SK-N-SH treated with all-trans-retinoic acid at 6 μM for 48 hours (cell line): ENCODE measurements around the gene DSC3.

Experiments used
- ATAC-seq: fragments of 200-7000 bp; cut with Tn5 transposase; 3 replicates; pipeline ENCODE4 v1.9.1; 2020; ENCODE audit warnings: mild to moderate bottlenecking, moderate library complexity
- ARNTL ChIP-seq: fragments of 450-650 bp; formaldehyde crosslinking; IDR thresholded peaks from 2 replicates; pipeline ENCODE4 v1.5.0; 2020; ENCODE audit warnings: low read depth, mild to moderate bottlenecking, moderate library complexity, borderline replicate concordance
- BACH2 ChIP-seq: fragments of 250-450 bp; sonication (Bioruptor Pico); IDR thresholded peaks from 2 replicates; pipeline ENCODE4 v1.9.0; 2021; ENCODE audit warnings: mild to moderate bottlenecking, borderline replicate concordance
- CSDC2 ChIP-seq: fragments of 250-450 bp; sonication (Bioruptor Pico); IDR thresholded peaks from 2 replicates; pipeline ENCODE4 v1.5.0; 2020; ENCODE audit warnings: mild to moderate bottlenecking, moderate library complexity
- ESRRG ChIP-seq: fragments of 250-450 bp; sonication (Bioruptor Pico); IDR thresholded peaks from 2 replicates; pipeline ENCODE4 v1.6.1; 2021; ENCODE audit warnings: mild to moderate bottlenecking
- GLIS3 ChIP-seq: fragments of 250-450 bp; sonication (Bioruptor Pico); IDR thresholded peaks from 2 replicates; pipeline ENCODE4 v1.5.0; 2020; ENCODE audit warnings: mild to moderate bottlenecking, moderate library complexity
- ISL1 ChIP-seq: fragments of 250-450 bp; sonication (Bioruptor Pico); IDR thresholded peaks from 2 replicates; pipeline ENCODE4 v2.1.2; 2022; ENCODE audit warnings: mild to moderate bottlenecking, moderate library complexity
- OSR1 ChIP-seq: fragments of 250-450 bp; sonication (Bioruptor Pico); IDR thresholded peaks from 2 replicates; pipeline ENCODE4 v1.8.0; 2022; ENCODE audit warnings: moderate library complexity, mild to moderate bottlenecking, inconsistent platforms
- PPARA ChIP-seq: fragments of 250-450 bp; sonication (Bioruptor Pico); IDR thresholded peaks from 2 replicates; pipeline ENCODE4 v1.5.0; 2020; ENCODE audit warnings: mild to moderate bottlenecking, borderline replicate concordance
- RARB ChIP-seq: fragments of 250-450 bp; sonication (Bioruptor Pico); IDR thresholded peaks from 2 replicates; pipeline ENCODE4 v1.8.0; 2021; ENCODE audit warnings: mild to moderate bottlenecking, moderate library complexity
- SNAI2 ChIP-seq: fragments of 250-450 bp; sonication (Bioruptor Pico); IDR thresholded peaks from 2 replicates; pipeline ENCODE4 v1.5.0; 2020; ENCODE audit warnings: mild to moderate bottlenecking, moderate library complexity
- TCF4 ChIP-seq: fragments of 250-450 bp; sonication (Bioruptor Pico); IDR thresholded peaks from 2 replicates; pipeline ENCODE4 v1.8.0; 2021; ENCODE audit warnings: mild to moderate bottlenecking, moderate library complexity, borderline replicate concordance
- TOX ChIP-seq: fragments of 250-450 bp; sonication (Bioruptor Pico); IDR thresholded peaks from 2 replicates; pipeline ENCODE4 v1.8.0; 2021; ENCODE audit warnings: mild to moderate bottlenecking, moderate library complexity, borderline replicate concordance
- ZC3H10 ChIP-seq: fragments of 250-450 bp; sonication (Bioruptor Pico); IDR thresholded peaks from 2 replicates; pipeline ENCODE4 v1.5.1; 2021; ENCODE audit warnings: mild to moderate bottlenecking, moderate library complexity
- ZFP3 ChIP-seq: fragments of 250-450 bp; sonication (Bioruptor Pico); IDR thresholded peaks from 2 replicates; pipeline ENCODE4 v1.5.0; 2020; ENCODE audit warnings: mild to moderate bottlenecking, moderate library complexity
- ZFP30 ChIP-seq: fragments of 450-650 bp; formaldehyde crosslinking; IDR thresholded peaks from 2 replicates; pipeline ENCODE4 v1.5.0; 2022; ENCODE audit warnings: mild to moderate bottlenecking, moderate library complexity
- ZNF70 ChIP-seq: fragments of 450-650 bp; formaldehyde crosslinking; IDR thresholded peaks from 2 replicates; pipeline ENCODE4 v1.5.0; 2020; ENCODE audit warnings: mild to moderate bottlenecking, moderate library complexity
- ZNF8 ChIP-seq: fragments of 450-650 bp; formaldehyde crosslinking; IDR thresholded peaks from 2 replicates; pipeline ENCODE4 v1.5.0; 2020; ENCODE audit warnings: mild to moderate bottlenecking, moderate library complexity
- TF ChIP-seq, protein P1 (sequence below): fragments of 250-450 bp; sonication (Bioruptor Pico); IDR thresholded peaks from 2 replicates; pipeline ENCODE4 v1.5.1; 2021; ENCODE audit warnings: mild to moderate bottlenecking, moderate library complexity
- TF ChIP-seq, protein P2 (sequence below): fragments of 250-450 bp; sonication (Bioruptor Pico); IDR thresholded peaks from 2 replicates; pipeline ENCODE4 v1.8.0; 2021; ENCODE audit warnings: low read depth, mild to moderate bottlenecking, moderate library complexity, borderline replicate concordance
- TF ChIP-seq, protein P3 (sequence below): fragments of 250-450 bp; sonication (Bioruptor Pico); IDR thresholded peaks from 2 replicates; pipeline ENCODE4 v1.5.0; 2020; ENCODE audit warnings: mild to moderate bottlenecking, moderate library complexity

Gene DSC3

DNA sequence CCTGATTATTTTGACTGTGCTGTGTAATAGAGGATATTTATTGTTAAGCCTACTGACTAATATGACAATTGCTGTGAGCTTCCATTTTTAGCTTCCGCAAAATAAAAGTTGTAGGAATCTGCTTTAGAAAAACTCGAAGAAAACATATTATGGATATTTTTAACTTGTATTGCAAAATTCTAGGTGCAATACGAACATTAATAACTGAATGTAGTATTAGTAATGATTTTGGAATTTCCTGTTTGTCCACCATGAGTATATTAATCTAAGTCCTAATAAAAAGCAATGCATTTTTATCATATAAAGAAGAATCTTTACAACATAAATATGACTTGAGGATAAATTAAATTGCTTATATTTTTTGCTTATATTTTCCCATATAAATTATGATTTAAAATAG is 2.4 kb upstream of the DSC3 start (continued):
- TF ChIP-seq, protein P1, sequence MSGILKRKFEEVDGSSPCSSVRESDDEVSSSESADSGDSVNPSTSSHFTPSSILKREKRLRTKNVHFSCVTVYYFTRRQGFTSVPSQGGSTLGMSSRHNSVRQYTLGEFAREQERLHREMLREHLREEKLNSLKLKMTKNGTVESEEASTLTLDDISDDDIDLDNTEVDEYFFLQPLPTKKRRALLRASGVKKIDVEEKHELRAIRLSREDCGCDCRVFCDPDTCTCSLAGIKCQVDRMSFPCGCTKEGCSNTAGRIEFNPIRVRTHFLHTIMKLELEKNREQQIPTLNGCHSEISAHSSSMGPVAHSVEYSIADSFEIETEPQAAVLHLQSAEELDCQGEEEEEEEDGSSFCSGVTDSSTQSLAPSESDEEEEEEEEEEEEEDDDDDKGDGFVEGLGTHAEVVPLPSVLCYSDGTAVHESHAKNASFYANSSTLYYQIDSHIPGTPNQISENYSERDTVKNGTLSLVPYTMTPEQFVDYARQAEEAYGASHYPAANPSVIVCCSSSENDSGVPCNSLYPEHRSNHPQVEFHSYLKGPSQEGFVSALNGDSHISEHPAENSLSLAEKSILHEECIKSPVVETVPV (CRISPR knock-in tag), result no peak
- TF ChIP-seq, protein P2, sequence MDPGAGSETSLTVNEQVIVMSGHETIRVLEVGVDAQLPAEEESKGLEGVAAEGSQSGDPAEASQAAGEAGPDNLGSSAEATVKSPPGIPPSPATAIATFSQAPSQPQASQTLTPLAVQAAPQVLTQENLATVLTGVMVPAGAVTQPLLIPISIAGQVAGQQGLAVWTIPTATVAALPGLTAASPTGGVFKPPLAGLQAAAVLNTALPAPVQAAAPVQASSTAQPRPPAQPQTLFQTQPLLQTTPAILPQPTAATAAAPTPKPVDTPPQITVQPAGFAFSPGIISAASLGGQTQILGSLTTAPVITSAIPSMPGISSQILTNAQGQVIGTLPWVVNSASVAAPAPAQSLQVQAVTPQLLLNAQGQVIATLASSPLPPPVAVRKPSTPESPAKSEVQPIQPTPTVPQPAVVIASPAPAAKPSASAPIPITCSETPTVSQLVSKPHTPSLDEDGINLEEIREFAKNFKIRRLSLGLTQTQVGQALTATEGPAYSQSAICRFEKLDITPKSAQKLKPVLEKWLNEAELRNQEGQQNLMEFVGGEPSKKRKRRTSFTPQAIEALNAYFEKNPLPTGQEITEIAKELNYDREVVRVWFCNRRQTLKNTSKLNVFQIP (CRISPR knock-in tag), result no peak
- no peak for TF ChIP-seq OSR1 (CRISPR knock-in tag)
- TF ChIP-seq PPARA (CRISPR knock-in tag), result no peak
- no peak for TF ChIP-seq GLIS3 (CRISPR knock-in tag)
- no peak for TF ChIP-seq ZC3H10 (CRISPR knock-in tag)
- no peak for TF ChIP-seq RARB (CRISPR knock-in tag)
- TF ChIP-seq ARNTL (CRISPR knock-in tag), result no peak
- TF ChIP-seq BACH2 (CRISPR knock-in tag), result no peak
- TF ChIP-seq SNAI2 (CRISPR knock-in tag), result no peak

DNA sequence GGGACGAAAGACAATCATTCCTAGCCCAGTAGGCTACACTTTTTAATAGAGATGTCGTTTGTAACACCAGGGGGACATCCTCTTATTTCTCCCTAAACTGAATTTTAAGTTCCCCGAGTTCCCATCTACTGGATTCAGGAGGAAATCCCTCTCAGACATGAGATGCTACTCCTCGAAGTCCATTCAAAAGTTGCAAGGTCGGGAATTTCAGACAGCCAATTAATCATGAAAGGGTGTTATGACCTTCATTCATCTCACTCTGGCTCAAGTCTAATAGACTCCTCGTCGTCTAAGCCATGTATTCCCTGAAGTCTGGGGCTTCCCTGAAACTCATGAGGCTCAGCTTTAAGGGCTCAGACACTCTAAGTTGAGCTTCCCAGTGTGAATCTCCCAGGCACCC is 1.2 kb upstream of the DSC3 start:
- TF ChIP-seq GLIS3 (CRISPR knock-in tag) (no peak), PPARA (CRISPR knock-in tag) (no peak), OSR1 (CRISPR knock-in tag) (no peak), ZC3H10 (CRISPR knock-in tag) (no peak), ZFP30 (CRISPR knock-in tag) (no peak), RARB (CRISPR knock-in tag) (no peak), ESRRG (CRISPR knock-in tag) (no peak), CSDC2 (CRISPR knock-in tag) (no peak), TCF4 (CRISPR knock-in tag) (no peak), ARNTL (CRISPR knock-in tag) (no peak), BACH2 (CRISPR knock-in tag) (no peak), ZNF70 (CRISPR knock-in tag) (no peak)
- TF ChIP-seq, protein P3, sequence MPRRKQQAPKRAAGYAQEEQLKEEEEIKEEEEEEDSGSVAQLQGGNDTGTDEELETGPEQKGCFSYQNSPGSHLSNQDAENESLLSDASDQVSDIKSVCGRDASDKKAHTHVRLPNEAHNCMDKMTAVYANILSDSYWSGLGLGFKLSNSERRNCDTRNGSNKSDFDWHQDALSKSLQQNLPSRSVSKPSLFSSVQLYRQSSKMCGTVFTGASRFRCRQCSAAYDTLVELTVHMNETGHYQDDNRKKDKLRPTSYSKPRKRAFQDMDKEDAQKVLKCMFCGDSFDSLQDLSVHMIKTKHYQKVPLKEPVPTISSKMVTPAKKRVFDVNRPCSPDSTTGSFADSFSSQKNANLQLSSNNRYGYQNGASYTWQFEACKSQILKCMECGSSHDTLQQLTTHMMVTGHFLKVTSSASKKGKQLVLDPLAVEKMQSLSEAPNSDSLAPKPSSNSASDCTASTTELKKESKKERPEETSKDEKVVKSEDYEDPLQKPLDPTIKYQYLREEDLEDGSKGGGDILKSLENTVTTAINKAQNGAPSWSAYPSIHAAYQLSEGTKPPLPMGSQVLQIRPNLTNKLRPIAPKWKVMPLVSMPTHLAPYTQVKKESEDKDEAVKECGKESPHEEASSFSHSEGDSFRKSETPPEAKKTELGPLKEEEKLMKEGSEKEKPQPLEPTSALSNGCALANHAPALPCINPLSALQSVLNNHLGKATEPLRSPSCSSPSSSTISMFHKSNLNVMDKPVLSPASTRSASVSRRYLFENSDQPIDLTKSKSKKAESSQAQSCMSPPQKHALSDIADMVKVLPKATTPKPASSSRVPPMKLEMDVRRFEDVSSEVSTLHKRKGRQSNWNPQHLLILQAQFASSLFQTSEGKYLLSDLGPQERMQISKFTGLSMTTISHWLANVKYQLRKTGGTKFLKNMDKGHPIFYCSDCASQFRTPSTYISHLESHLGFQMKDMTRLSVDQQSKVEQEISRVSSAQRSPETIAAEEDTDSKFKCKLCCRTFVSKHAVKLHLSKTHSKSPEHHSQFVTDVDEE (CRISPR knock-in tag), result no peak
- TF ChIP-seq, protein P2 (CRISPR knock-in tag), result no peak
- TF ChIP-seq, protein P1 (CRISPR knock-in tag), result no peak
- no peak for ATAC-seq

DNA sequence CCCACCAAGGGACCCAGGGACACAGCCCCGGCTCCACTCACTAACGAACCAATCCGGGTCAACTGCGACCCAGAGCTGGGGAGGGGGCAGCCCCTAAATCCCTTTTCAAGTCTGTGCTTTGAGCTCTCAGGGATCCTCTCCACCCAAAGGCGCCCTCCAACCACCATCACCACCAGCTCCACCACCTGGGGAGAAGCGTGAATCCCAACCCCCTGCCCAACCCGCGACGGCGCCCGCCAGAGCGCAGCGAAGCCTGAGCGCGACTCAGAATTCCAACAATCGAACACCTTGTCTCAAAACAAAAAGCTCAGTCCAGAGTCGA is 497 bp downstream of the DSC3 start:
- ATAC-seq, result no peak
- no peak for TF ChIP-seq PPARA (CRISPR knock-in tag)
- TF ChIP-seq, protein P3 (CRISPR knock-in tag), result no peak
- TF ChIP-seq, protein P1 (CRISPR knock-in tag), result no peak
- TF ChIP-seq CSDC2 (CRISPR knock-in tag), result no peak
- TF ChIP-seq ARNTL (CRISPR knock-in tag), result no peak
- no peak for TF ChIP-seq ZFP3 (CRISPR knock-in tag)
- no peak for TF ChIP-seq TCF4 (CRISPR knock-in tag)
- TF ChIP-seq ZFP30 (CRISPR knock-in tag), result no peak
- no peak for TF ChIP-seq ISL1 (CRISPR knock-in tag)
- no peak for TF ChIP-seq ESRRG (CRISPR knock-in tag)
- no peak for TF ChIP-seq ZC3H10 (CRISPR knock-in tag)
- no peak for TF ChIP-seq GLIS3 (CRISPR knock-in tag)
- no peak for TF ChIP-seq ZNF8
- no peak for TF ChIP-seq ZNF70 (CRISPR knock-in tag)
- TF ChIP-seq TOX (CRISPR knock-in tag), result no peak
- TF ChIP-seq RARB (CRISPR knock-in tag), result no peak
- TF ChIP-seq, all 23 proteins: peak for 0
